Transverse colon (tissue), 4 donors: ENCODE results near the gene ASTL. TPM values are rescaled to one million over a fixed set of nuclear protein-coding genes. Genes with fewer than 3 reads are reported as not detected.

Source experiments
- DNase-seq: peaks from one replicate; pipeline ENCODE4 v3.0.0-alpha.2; 2019
- H3K27ac ChIP-seq, 4 donors: fragments of 200-600 bp; sonication (generic); 2 replicates each; pipeline ENCODE4 v1.5.1; 2016 to 2018; ENCODE audit warnings: inconsistent platforms in 4 of 4
- H3K27me3 ChIP-seq: fragments of 200-600 bp; sonication (generic); 2 replicates; pipeline ENCODE4 v1.5.1; 2017; ENCODE audit warnings: inconsistent platforms
- H3K36me3 ChIP-seq, 4 donors: fragments of 200-600 bp; sonication (generic); 2 replicates each; pipeline ENCODE4 v1.5.1; 2017 to 2019; ENCODE audit warnings: inconsistent platforms in 4 of 4
- H3K4me1 ChIP-seq, 4 donors: fragments of 200-600 bp; sonication (generic); 2 replicates each; pipeline ENCODE4 v1.5.1; 2017 to 2020; ENCODE audit warnings: inconsistent platforms in 4 of 4
- H3K4me3 ChIP-seq, 4 donors: fragments of 200-600 bp; sonication (generic); 1 replicate in 1 of 4; 2 replicates in 3 of 4; pipeline versions ENCODE4 v1.5.1 to v1.6.1; 2017 to 2019; ENCODE audit warnings: inconsistent platforms in 4 of 4
- H3K9me3 ChIP-seq, 2 donors: fragments of 200-600 bp; sonication (generic); 2 replicates each; pipeline ENCODE4 v1.5.1; 2017 to 2019; ENCODE audit warnings: inconsistent platforms in 2 of 2
- EP300 ChIP-seq: sonication (generic); formaldehyde crosslinking; IDR thresholded peaks from one replicate; pipeline ENCODE4 v1.6.1; 2017; ENCODE audit warnings: antibody characterized with exemption, low read depth
- POLR2A ChIP-seq: fragments of 450-650 bp; IDR thresholded peaks from one replicate; pipeline ENCODE4 v1.6.1; 2016; ENCODE audit warnings: antibody characterized with exemption, mild to moderate bottlenecking, moderate library complexity
- POLR2AphosphoS5 ChIP-seq, 3 donors: sonication (generic); formaldehyde crosslinking; IDR thresholded peaks; one replicate each; pipeline ENCODE4 v1.6.1; 2016; ENCODE audit warnings: antibody characterized with exemption in 3 of 3
- WGBS, 2 donors: methylation state at CpG; one replicate each; pipeline ENCODE4 v1.1.5; 2018; ENCODE audit warnings: low coverage in 1 of 2; 5-methylcytosine and 5-hydroxymethylcytosine counted together
- in situ Hi-C, 4 donors: fragments of 200-750 bp; cut with MboI; loops; one replicate each; pipeline versions ENCODE4 v1.15.0 to v1.15.1; 2017; ENCODE audit warnings: low sequenced_read_pairs in 3 of 4, low pct_ligation_motif_present in 1 of 4, low pct_unique_long_range_greater_than_20kb in 1 of 4
- intact Hi-C: fragments of 100-400 bp; cut with DNase I; formaldehyde crosslinking; loops from one replicate; pipeline ENCODE4 v1.15.1; 2023; ENCODE audit warnings: low total_unique reads
- total RNA-seq, 4 donors: library from RNA; depleted of rRNA; stranded (reverse); fragments of >200 nt; gene quantifications; one replicate each; pipeline ENCODE4 v1.1.0, GENCODE V29; 2016
- TF ChIP-seq, protein P1 (sequence below), 5 experiments: fragments of 200-600 bp in 3 of 5; fragments of 450-650 bp in 2 of 5; sonication (generic) in 3 of 5; IDR thresholded peaks; 1 replicate in 2 of 5; 2 replicates in 3 of 5; pipeline ENCODE4 v1.5.1; 2016 to 2017; ENCODE audit warnings: antibody characterized with exemption in 5 of 5, inconsistent platforms in 3 of 5, mild to moderate bottlenecking in 2 of 5, moderate library complexity in 1 of 5

ASTL gene
- total RNA-seq: under 1 TPM in 1 of 4 donors, not detected in 3; 0.95 TPM

GRCh38 chr2:96138179-96139145 is at the start of gene ASTL:
Gene ASTL, minus strand, starts transcription at chr2:96138502. Its CDS starts 66 bp downstream, at chr2:96138436.
- H3K36me3 ChIP-seq: no peaks in the 10 kb centered on the region
- in situ Hi-C loops (no loop called here), intact Hi-C loops (no loop called here)
- no peak for TF ChIP-seq POLR2A
- TF ChIP-seq, protein P1, sequence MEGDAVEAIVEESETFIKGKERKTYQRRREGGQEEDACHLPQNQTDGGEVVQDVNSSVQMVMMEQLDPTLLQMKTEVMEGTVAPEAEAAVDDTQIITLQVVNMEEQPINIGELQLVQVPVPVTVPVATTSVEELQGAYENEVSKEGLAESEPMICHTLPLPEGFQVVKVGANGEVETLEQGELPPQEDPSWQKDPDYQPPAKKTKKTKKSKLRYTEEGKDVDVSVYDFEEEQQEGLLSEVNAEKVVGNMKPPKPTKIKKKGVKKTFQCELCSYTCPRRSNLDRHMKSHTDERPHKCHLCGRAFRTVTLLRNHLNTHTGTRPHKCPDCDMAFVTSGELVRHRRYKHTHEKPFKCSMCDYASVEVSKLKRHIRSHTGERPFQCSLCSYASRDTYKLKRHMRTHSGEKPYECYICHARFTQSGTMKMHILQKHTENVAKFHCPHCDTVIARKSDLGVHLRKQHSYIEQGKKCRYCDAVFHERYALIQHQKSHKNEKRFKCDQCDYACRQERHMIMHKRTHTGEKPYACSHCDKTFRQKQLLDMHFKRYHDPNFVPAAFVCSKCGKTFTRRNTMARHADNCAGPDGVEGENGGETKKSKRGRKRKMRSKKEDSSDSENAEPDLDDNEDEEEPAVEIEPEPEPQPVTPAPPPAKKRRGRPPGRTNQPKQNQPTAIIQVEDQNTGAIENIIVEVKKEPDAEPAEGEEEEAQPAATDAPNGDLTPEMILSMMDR (IDR thresholded peaks at IDR 0.05): peak; percentile 31 to 70 (median 43)
- 15 to 20% methylated on average over 2 to 15 of the region's 17 CpGs for WGBS, 2 donors
- peaks cover 0 to 9% (median 2%) of the 10 kb centered on the region in 4 donors for H3K4me1 ChIP-seq
- peak; percentile 87 for DNase-seq
- no peak within 1 kb of the TSS for H3K4me3 ChIP-seq
- H3K27ac ChIP-seq: peak within 1 kb of the TSS; percentile 46 to 70 (median 63)
- H3K27me3 ChIP-seq: peaks cover 3% of the 10 kb centered on the region
- H3K9me3 ChIP-seq: no peaks in the 10 kb centered on the region

GRCh38 chr2:96186562-96186961 is 48.3 kb upstream of the ASTL start:
- Histone ChIP-seq H3K9me3 (no peaks in the 10 kb centered on the region), H3K4me3 (no peak overlapping the region), H3K27me3 (no peaks in the 10 kb centered on the region), H3K27ac (peak overlapping the region in 1 of 4 donors; percentile 36), H3K36me3 (peaks cover 0 to 60% (median 25%) of the 10 kb centered on the region in 4 donors), H3K4me1 (peaks cover 0 to 17% (median 4%) of the 10 kb centered on the region in 4 donors)
- 91% methylated on average over 5 of the region's 5 CpGs; no CpG with 5 or more reads in 1 of the 2 donors for WGBS, 2 donors
- intact Hi-C loops: no loop called here
- TF ChIP-seq, protein P1 (IDR thresholded peaks at IDR 0.05): no peak
- TF ChIP-seq POLR2AphosphoS5 (IDR thresholded peaks at IDR 0.05) (no peak), EP300 (no peak)
- no peak for DNase-seq
- in situ Hi-C loops: loop anchor here in 1 of 4 donors (25.0 kb wide), 1 partner anchor 174 kb away; no protein-coding TSS in a partner anchor

DNA sequence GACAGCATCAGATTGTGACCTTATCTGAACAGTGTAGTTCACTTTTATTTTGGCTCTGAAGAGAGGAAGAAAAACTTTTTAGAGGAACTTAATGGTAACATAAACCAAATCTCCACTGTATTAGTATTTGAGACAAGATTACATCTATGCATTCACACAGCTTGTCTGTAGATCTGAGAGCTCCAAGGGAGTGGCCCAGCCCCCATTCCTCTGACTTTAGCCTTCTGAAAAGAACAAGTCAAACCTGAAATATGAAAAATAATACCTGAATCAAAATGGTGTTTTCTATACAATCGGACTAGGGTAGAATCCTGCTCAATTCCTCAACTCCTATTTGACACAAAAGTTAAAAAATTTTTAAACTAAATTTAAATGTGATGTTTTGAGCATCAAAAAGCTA is 47.2 kb upstream of the ASTL start:
- H3K27ac ChIP-seq: no peak overlapping the region
- no peak overlapping the region for H3K4me3 ChIP-seq
- 94 to 100% methylated on average over 1 of the region's 1 CpG for WGBS, 2 donors
- peaks cover 0 to 49% (median 20%) of the 10 kb centered on the region in 4 donors for H3K36me3 ChIP-seq
- no peak for TF ChIP-seq POLR2A
- TF ChIP-seq EP300: no peak
- no peak for TF ChIP-seq POLR2AphosphoS5 (IDR thresholded peaks at IDR 0.05)
- TF ChIP-seq, protein P1 (IDR thresholded peaks at IDR 0.05): no peak
- DNase-seq: no peak
- no peaks in the 10 kb centered on the region for H3K9me3 ChIP-seq
- intact Hi-C loops (no loop called here), in situ Hi-C loops (loop anchor here in 1 of 4 donors (25.0 kb wide), 1 partner anchor 173 kb away; no protein-coding TSS in a partner anchor)
- no peaks in the 10 kb centered on the region for H3K27me3 ChIP-seq
- H3K4me1 ChIP-seq: peaks cover 0 to 17% (median 4%) of the 10 kb centered on the region in 4 donors

DNA sequence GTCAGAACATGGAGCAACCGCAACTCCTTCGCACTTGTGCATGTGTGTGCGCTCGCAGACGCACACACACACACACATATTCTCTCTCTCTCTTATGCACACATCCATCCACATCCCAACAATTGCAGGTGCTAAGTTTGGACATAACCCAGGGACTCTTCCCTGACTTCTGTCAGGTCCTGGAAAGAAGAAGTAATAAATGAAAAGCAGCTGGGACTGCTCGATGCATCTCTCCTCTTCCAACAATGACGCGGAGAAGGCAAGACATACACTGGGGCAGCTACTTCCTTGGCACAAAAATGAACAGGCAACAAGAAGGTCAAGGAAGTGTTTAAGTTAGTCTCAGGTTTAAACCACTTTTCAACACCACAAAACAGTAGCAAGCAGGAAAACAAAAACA is 46.7 kb upstream of the ASTL start:
- TF ChIP-seq POLR2A (no peak), EP300 (no peak), POLR2AphosphoS5 (IDR thresholded peaks at IDR 0.05) (no peak)
- TF ChIP-seq, protein P1 (IDR thresholded peaks at IDR 0.05): no peak
- intact Hi-C loops (no loop called here), in situ Hi-C loops (loop anchor here in 1 of 4 donors (25.0 kb wide), 1 partner anchor 173 kb away; no protein-coding TSS in a partner anchor)
- no peaks in the 10 kb centered on the region for H3K27me3 ChIP-seq
- peaks cover 0 to 46% (median 17%) of the 10 kb centered on the region in 4 donors for H3K36me3 ChIP-seq
- no peak overlapping the region for H3K27ac ChIP-seq
- DNase-seq: no peak
- 85 to 89% methylated on average over 4 to 8 of the region's 8 CpGs for WGBS, 2 donors
- peaks cover 0 to 17% (median 4%) of the 10 kb centered on the region in 4 donors for H3K4me1 ChIP-seq
- H3K9me3 ChIP-seq: no peaks in the 10 kb centered on the region
- no peak overlapping the region for H3K4me3 ChIP-seq
